Measurements from ENCODE around the gene IL5RA. TPM values are rescaled to one million over a fixed set of nuclear protein-coding genes. Genes with fewer than 3 reads are reported as not detected.

The IL5RA gene
- total RNA-seq, 1 experiment from 2014 or later, result not detected

GRCh38 chr3:3087716-3088465 lies 22.3 kb downstream of the IL5RA start:
- BruUV-seq (replicated peaks), result no TSS peak

GRCh38 chr3:3087279-3087678 lies 22.9 kb downstream of the IL5RA start:
- TF ChIP-seq TCF7L2 (IDR thresholded peaks at IDR 0.05; ENCODE audit: low read depth, low read length) (no peak), SIN3A (IDR thresholded peaks at IDR 0.05; ENCODE audit: borderline replicate concordance, insufficient read depth, low read depth, low read length) (no peak), POLR2AphosphoS5 (IDR thresholded peaks at IDR 0.05; ENCODE audit: low read depth, low read length) (no peak)
- TF ChIP-seq, protein P1, sequence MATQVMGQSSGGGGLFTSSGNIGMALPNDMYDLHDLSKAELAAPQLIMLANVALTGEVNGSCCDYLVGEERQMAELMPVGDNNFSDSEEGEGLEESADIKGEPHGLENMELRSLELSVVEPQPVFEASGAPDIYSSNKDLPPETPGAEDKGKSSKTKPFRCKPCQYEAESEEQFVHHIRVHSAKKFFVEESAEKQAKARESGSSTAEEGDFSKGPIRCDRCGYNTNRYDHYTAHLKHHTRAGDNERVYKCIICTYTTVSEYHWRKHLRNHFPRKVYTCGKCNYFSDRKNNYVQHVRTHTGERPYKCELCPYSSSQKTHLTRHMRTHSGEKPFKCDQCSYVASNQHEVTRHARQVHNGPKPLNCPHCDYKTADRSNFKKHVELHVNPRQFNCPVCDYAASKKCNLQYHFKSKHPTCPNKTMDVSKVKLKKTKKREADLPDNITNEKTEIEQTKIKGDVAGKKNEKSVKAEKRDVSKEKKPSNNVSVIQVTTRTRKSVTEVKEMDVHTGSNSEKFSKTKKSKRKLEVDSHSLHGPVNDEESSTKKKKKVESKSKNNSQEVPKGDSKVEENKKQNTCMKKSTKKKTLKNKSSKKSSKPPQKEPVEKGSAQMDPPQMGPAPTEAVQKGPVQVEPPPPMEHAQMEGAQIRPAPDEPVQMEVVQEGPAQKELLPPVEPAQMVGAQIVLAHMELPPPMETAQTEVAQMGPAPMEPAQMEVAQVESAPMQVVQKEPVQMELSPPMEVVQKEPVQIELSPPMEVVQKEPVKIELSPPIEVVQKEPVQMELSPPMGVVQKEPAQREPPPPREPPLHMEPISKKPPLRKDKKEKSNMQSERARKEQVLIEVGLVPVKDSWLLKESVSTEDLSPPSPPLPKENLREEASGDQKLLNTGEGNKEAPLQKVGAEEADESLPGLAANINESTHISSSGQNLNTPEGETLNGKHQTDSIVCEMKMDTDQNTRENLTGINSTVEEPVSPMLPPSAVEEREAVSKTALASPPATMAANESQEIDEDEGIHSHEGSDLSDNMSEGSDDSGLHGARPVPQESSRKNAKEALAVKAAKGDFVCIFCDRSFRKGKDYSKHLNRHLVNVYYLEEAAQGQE (IDR thresholded peaks at IDR 0.05; ENCODE audit: insufficient read depth in 1 of 2, low read depth in 2 of 2, low read length in 1 of 2), result no peak
- TF ChIP-seq, protein P2, sequence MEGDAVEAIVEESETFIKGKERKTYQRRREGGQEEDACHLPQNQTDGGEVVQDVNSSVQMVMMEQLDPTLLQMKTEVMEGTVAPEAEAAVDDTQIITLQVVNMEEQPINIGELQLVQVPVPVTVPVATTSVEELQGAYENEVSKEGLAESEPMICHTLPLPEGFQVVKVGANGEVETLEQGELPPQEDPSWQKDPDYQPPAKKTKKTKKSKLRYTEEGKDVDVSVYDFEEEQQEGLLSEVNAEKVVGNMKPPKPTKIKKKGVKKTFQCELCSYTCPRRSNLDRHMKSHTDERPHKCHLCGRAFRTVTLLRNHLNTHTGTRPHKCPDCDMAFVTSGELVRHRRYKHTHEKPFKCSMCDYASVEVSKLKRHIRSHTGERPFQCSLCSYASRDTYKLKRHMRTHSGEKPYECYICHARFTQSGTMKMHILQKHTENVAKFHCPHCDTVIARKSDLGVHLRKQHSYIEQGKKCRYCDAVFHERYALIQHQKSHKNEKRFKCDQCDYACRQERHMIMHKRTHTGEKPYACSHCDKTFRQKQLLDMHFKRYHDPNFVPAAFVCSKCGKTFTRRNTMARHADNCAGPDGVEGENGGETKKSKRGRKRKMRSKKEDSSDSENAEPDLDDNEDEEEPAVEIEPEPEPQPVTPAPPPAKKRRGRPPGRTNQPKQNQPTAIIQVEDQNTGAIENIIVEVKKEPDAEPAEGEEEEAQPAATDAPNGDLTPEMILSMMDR (IDR thresholded peaks at IDR 0.05), result no peak
- in situ Hi-C loops (cut with HindIII; ENCODE audit: low pct_unique_long_range_greater_than_20kb, low sequenced_read_pairs), result no loop called here
- DNase-seq (ENCODE audit: low read depth, low spot score) (no peak), ATAC-seq (no peak)
- no peaks in the 10 kb centered on the region for H3K4me1 ChIP-seq (ENCODE audit: control insufficient read depth, insufficient read depth, low read length)
- no peaks in the 10 kb centered on the region for H3K36me3 ChIP-seq (ENCODE audit: control insufficient read depth, insufficient read depth, low read length)
- no TSS peak for BruUV-seq (replicated peaks)
- H3K27me3 ChIP-seq (ENCODE audit: control insufficient read depth, insufficient read depth, low read length), result no peaks in the 10 kb centered on the region
- H3K9me3 ChIP-seq (ENCODE audit: control insufficient read depth, insufficient read depth, low read depth, low read length), result no peaks in the 10 kb centered on the region
- CTCF ChIA-PET, result no interaction called here
- H3K4me3 ChIP-seq (ENCODE audit: low read depth in 2 of 2, low read length in 2 of 2), result no peak overlapping the region
- intact Hi-C loops (cut with micrococcal nuclease; ENCODE audit: unreplicated experiment), result no loop called here
- POLR2A ChIA-PET, result no interaction called here
- H3K27ac ChIP-seq (ENCODE audit: low read length), result no peak overlapping the region

More at GRCh38 chr3:3087716-3088465, 22.3 kb downstream of the IL5RA start:
- POLR2A ChIA-PET, result interaction anchor here (0.6 kb wide), 1 partner anchor 1225 kb away, joined by 10 read pairs; no protein-coding TSS in a partner anchor
- DNase-seq (ENCODE audit: low read depth, low spot score) (no peak), ATAC-seq (no peak)
- CTCF ChIA-PET, result no interaction called here
- no peaks in the 10 kb centered on the region for H3K36me3 ChIP-seq (ENCODE audit: control insufficient read depth, insufficient read depth, low read length)
- no peaks in the 10 kb centered on the region for H3K4me1 ChIP-seq (ENCODE audit: control insufficient read depth, insufficient read depth, low read length)
- TF ChIP-seq POLR2AphosphoS5 (IDR thresholded peaks at IDR 0.05; ENCODE audit: low read depth, low read length) (no peak), TCF7L2 (IDR thresholded peaks at IDR 0.05; ENCODE audit: low read depth, low read length) (no peak), SIN3A (IDR thresholded peaks at IDR 0.05; ENCODE audit: borderline replicate concordance, insufficient read depth, low read depth, low read length) (no peak)
- TF ChIP-seq, protein P2 (IDR thresholded peaks at IDR 0.05), result no peak
- TF ChIP-seq, protein P1 (IDR thresholded peaks at IDR 0.05; ENCODE audit: insufficient read depth in 1 of 2, low read depth in 2 of 2, low read length in 1 of 2), result no peak
- no peak overlapping the region for H3K27ac ChIP-seq (ENCODE audit: low read length)
- no peaks in the 10 kb centered on the region for H3K27me3 ChIP-seq (ENCODE audit: control insufficient read depth, insufficient read depth, low read length)
- in situ Hi-C loops (cut with HindIII; ENCODE audit: low pct_unique_long_range_greater_than_20kb, low sequenced_read_pairs), result no loop called here
- no peak overlapping the region for H3K4me3 ChIP-seq (ENCODE audit: low read depth in 2 of 2, low read length in 2 of 2)
- intact Hi-C loops (cut with micrococcal nuclease; ENCODE audit: unreplicated experiment), result no loop called here
- H3K9me3 ChIP-seq (ENCODE audit: control insufficient read depth, insufficient read depth, low read depth, low read length), result no peaks in the 10 kb centered on the region

Data from Panc1 (cell line).